Stimulated activated CD8-positive, alpha-beta memory T cell treated with anti-CD3 and anti-CD28 coated beads, Interleukin-4, amount 100 ng/mL, for 24 hours (primary cell): ENCODE data around the gene FAF1.

Source experiments
- DNase-seq: peaks from one replicate; pipeline ENCODE4 v3.0.0-alpha.2; 2020; ENCODE audit warnings: low read depth

Gene FAF1

GRCh38 chr1:50427086-50427817 is 532.8 kb downstream of the FAF1 start:
- no peak for DNase-seq

- no peak for DNase-seq
These were observed 533.4 kb downstream of the FAF1 start for GRCh38 chr1:50426702-50427085.

GRCh38 chr1:50426108-50426700 is 533.9 kb downstream of the FAF1 start:
- DNase-seq = no peak

- no peak for DNase-seq
These were observed 534.5 kb downstream of the FAF1 start for GRCh38 chr1:50425376-50426107.

- DNase-seq = no peak
These were observed 535.1 kb downstream of the FAF1 start for GRCh38 chr1:50424884-50425375.

- no peak for DNase-seq
These were observed 535.8 kb downstream of the FAF1 start for GRCh38 chr1:50424045-50424883.

GRCh38 chr1:50423670-50424000 is 536.4 kb downstream of the FAF1 start:
- DNase-seq = no peak

GRCh38 chr1:50422946-50423669 is 537.0 kb downstream of the FAF1 start, which contains the start of gene DMRTA2:
DMRTA2 (minus strand) TSS chr1:50423443; CDS start chr1:50421536, 1,907 bp downstream.
- no peak for DNase-seq

GRCh38 chr1:50422675-50422945 is 537.5 kb downstream of the FAF1 start:
- DNase-seq = no peak

- DNase-seq = no peak
These were observed 538.0 kb downstream of the FAF1 start for GRCh38 chr1:50421768-50422674.

- DNase-seq = no peak
These were observed 538.7 kb downstream of the FAF1 start for GRCh38 chr1:50421366-50421748.

GRCh38 chr1:50420689-50421365 is 539.2 kb downstream of the FAF1 start:
- DNase-seq = no peak

- DNase-seq = no peak
These were observed 540.0 kb downstream of the FAF1 start for GRCh38 chr1:50419907-50420677.

- no peak for DNase-seq
These were observed 540.7 kb downstream of the FAF1 start for GRCh38 chr1:50419192-50419906.

GRCh38 chr1:50418600-50419109 is 541.4 kb downstream of the FAF1 start:
- DNase-seq = no peak

GRCh38 chr1:50417946-50418599 is 542.0 kb downstream of the FAF1 start:
- no peak for DNase-seq

- no peak for DNase-seq
These were observed 542.6 kb downstream of the FAF1 start for GRCh38 chr1:50417507-50417906.
